GM23338 (cell line): ENCODE results near the gene CEP78. TPM values are rescaled to one million over a fixed set of nuclear protein-coding genes. Genes with fewer than 3 reads are reported as not detected.
"Not testable (repeated sequence)": the region's sequence is repeated elsewhere in the genome, so short reads cannot be mapped to it uniquely, and the experiment has no call there.

Source experiments
- ATAC-seq: fragments of 200-7000 bp; cut with Tn5 transposase; 3 replicates; pipeline ENCODE4 v1.9.1; 2020
- DNase-seq: peaks from one replicate; pipeline ENCODE4 v3.0.0-alpha.2; 2015; ENCODE audit warnings: low spot score
- H2AFZ ChIP-seq: fragments of 200-600 bp; sonication (generic); 2 replicates; pipeline ENCODE4 v1.8.0; 2016; ENCODE audit warnings: antibody characterized with exemption, mild to moderate bottlenecking, moderate library complexity
- H3F3A ChIP-seq: fragments of 200-600 bp; sonication (generic); replicated peaks from 2 replicates; pipeline ENCODE4 v1.8.0; 2017; ENCODE audit warnings: antibody characterized with exemption, mixed run types, low read depth
- H3K27ac ChIP-seq: fragments of 200-600 bp; sonication (generic); 2 replicates; pipeline ENCODE4 v1.6.1; 2016; ENCODE audit warnings: low read depth
- H3K27me3 ChIP-seq: fragments of 200-600 bp; sonication (generic); 2 replicates; pipeline ENCODE4 v1.8.0; 2016; ENCODE audit warnings: mild to moderate bottlenecking, mixed run types, moderate library complexity; ENCODE audit not compliant: insufficient read depth
- H3K36me3 ChIP-seq: fragments of 200-600 bp; sonication (generic); 2 replicates; pipeline ENCODE4 v1.8.0; 2016; ENCODE audit warnings: mild to moderate bottlenecking; ENCODE audit not compliant: insufficient read depth
- H3K4me1 ChIP-seq: fragments of 200-600 bp; sonication (generic); 2 replicates; pipeline ENCODE4 v1.8.0; 2016; ENCODE audit warnings: mild to moderate bottlenecking, moderate library complexity; ENCODE audit not compliant: insufficient read depth
- H3K4me2 ChIP-seq: fragments of 200-600 bp; sonication (generic); 2 replicates; pipeline ENCODE4 v1.7.1; 2017; ENCODE audit warnings: mixed run types
- H3K4me3 ChIP-seq: fragments of 200-600 bp; sonication (generic); 2 replicates; pipeline ENCODE4 v1.6.1; 2016; ENCODE audit warnings: mixed run types
- H3K79me2 ChIP-seq: fragments of 200-600 bp; sonication (generic); replicated peaks from 2 replicates; pipeline ENCODE4 v1.8.0; 2017; ENCODE audit warnings: mild to moderate bottlenecking; ENCODE audit not compliant: insufficient read depth
- H3K9me2 ChIP-seq: fragments of 200-600 bp; sonication (generic); 2 replicates; pipeline ENCODE4 v1.8.0; 2017; ENCODE audit not compliant: insufficient read depth
- H4K20me1 ChIP-seq: fragments of 200-600 bp; sonication (generic); replicated peaks from 2 replicates; pipeline ENCODE4 v1.8.0; 2017; ENCODE audit warnings: mild to moderate bottlenecking; ENCODE audit not compliant: insufficient read depth
- H3K27ac Mint-ChIP-seq: 2 replicates; pipeline ENCODE4 v1.8.0; 2020; ENCODE audit warnings: inconsistent platforms, mild to moderate bottlenecking, moderate library complexity, mixed read lengths
- H3K27me3 Mint-ChIP-seq: 3 replicates; pipeline ENCODE4 v1.8.0; 2022; ENCODE audit warnings: low read depth, mild to moderate bottlenecking, moderate library complexity, mixed read lengths, inconsistent platforms; ENCODE audit not compliant: insufficient read depth, poor library complexity
- H3K36me3 Mint-ChIP-seq: 3 replicates; pipeline ENCODE4 v1.8.0; 2021; ENCODE audit warnings: low read depth, mild to moderate bottlenecking, inconsistent platforms, moderate library complexity, mixed read lengths
- H3K4me1 Mint-ChIP-seq: 3 replicates; pipeline ENCODE4 v1.8.0; 2020; ENCODE audit warnings: mild to moderate bottlenecking, inconsistent platforms, mixed read lengths
- H3K4me3 Mint-ChIP-seq: 3 replicates; pipeline ENCODE4 v1.8.0; 2021; ENCODE audit warnings: moderate library complexity, mild to moderate bottlenecking, inconsistent platforms, mixed read lengths
- H3K9me3 Mint-ChIP-seq: 3 replicates; pipeline ENCODE4 v1.8.0; 2020; ENCODE audit warnings: moderate library complexity, mild to moderate bottlenecking, inconsistent platforms, mixed read lengths
- CREB1 ChIP-seq: fragments of 250-450 bp; sonication (Bioruptor Pico); IDR thresholded peaks from 2 replicates; pipeline ENCODE4 v1.5.0; 2020; ENCODE audit warnings: low read depth, mild to moderate bottlenecking, moderate library complexity
- CTCF ChIP-seq, 2 experiments: fragments of 200-600 bp in 1 of 2; sonication (generic) in 1 of 2; conservative IDR thresholded peaks; 2 replicates each; pipeline versions ENCODE4 v1.5.1 to v1.6.1; 2016 to 2017; ENCODE audit warnings: antibody characterized with exemption in 2 of 2, low read depth in 2 of 2, mild to moderate bottlenecking in 2 of 2, moderate library complexity in 1 of 2
- ETS1 ChIP-seq: IDR thresholded peaks from 2 replicates; pipeline ENCODE4 v1.6.1; 2016; ENCODE audit warnings: antibody characterized with exemption
- EZH2 ChIP-seq: fragments of 200-600 bp; sonication (generic); IDR thresholded peaks from one replicate; pipeline ENCODE4 v1.8.0; 2017; ENCODE audit warnings: antibody characterized with exemption, mild to moderate bottlenecking, low read depth; ENCODE audit not compliant: unreplicated experiment
- EZH2phosphoT487 ChIP-seq: fragments of 200-600 bp; sonication (generic); IDR thresholded peaks from one replicate; pipeline ENCODE4 v1.8.1; 2018; ENCODE audit warnings: antibody characterized with exemption; ENCODE audit not compliant: unreplicated experiment
- JUNB ChIP-seq: IDR thresholded peaks from one replicate; pipeline ENCODE4 v1.6.1; 2016; ENCODE audit warnings: antibody characterized with exemption; ENCODE audit not compliant: unreplicated experiment
- NANOG ChIP-seq: IDR thresholded peaks from 2 replicates; pipeline ENCODE4 v1.6.1; 2016; ENCODE audit warnings: antibody characterized with exemption, borderline replicate concordance
- POLR2AphosphoS5 ChIP-seq: IDR thresholded peaks from 2 replicates; pipeline ENCODE4 v1.6.1; 2016; ENCODE audit warnings: antibody characterized with exemption, low read depth
- REST ChIP-seq: IDR thresholded peaks from one replicate; pipeline ENCODE4 v1.6.1; 2018; ENCODE audit warnings: antibody characterized with exemption; ENCODE audit not compliant: unreplicated experiment
- STAT1 ChIP-seq: IDR thresholded peaks from one replicate; pipeline ENCODE4 v1.6.1; 2016; ENCODE audit warnings: antibody characterized with exemption; ENCODE audit not compliant: unreplicated experiment
- ZNF114 ChIP-seq: fragments of 250-450 bp; sonication (Bioruptor Pico); IDR thresholded peaks from 2 replicates; pipeline ENCODE4 v1.5.0; 2020; ENCODE audit warnings: mild to moderate bottlenecking, moderate library complexity
- ZNF462 ChIP-seq: fragments of 250-450 bp; sonication (Bioruptor Pico); IDR thresholded peaks from 2 replicates; pipeline ENCODE4 v1.5.0; 2020; ENCODE audit warnings: mild to moderate bottlenecking, moderate library complexity
- polyA plus RNA-seq: library from polyadenylated mRNA; unstranded; fragments of >200 nt; fragmentation: Nextera tagmentation; extraction: Ambion mirVana; gene quantifications from 2 replicates; pipeline ENCODE4 v1.2.1, GENCODE V29; 2016
- total RNA-seq: library from RNA; depleted of rRNA; stranded (reverse); fragments of >200 nt; shearing (Covaris generic); gene quantifications from 2 replicates; pipeline ENCODE4 v1.2.3, GENCODE V29; 2014

Gene CEP78
- total and polyA plus RNA-seq, 2 experiments from 2014 or later: 19.9 to 48.3 TPM

- Histone ChIP-seq H2AFZ (no peak overlapping the region), H3K9me2 (no peaks in the 10 kb centered on the region), H3F3A (no peaks in the 10 kb centered on the region), H3K27me3 (no peaks in the 10 kb centered on the region), H3K27ac (no peak overlapping the region), H3K36me3 (no peaks in the 10 kb centered on the region), H3K79me2 (no peaks in the 10 kb centered on the region), H3K4me3 (no peak overlapping the region), H3K4me2 (no peak overlapping the region), H3K4me1 (peaks cover 3% of the 10 kb centered on the region; the same call in 1 of the 2 replicates), H4K20me1 (no peaks in the 10 kb centered on the region; the same call in 1 of the 2 replicates)
- Mint-ChIP-seq H3K27me3 (peaks cover 6% of the 10 kb centered on the region), H3K27ac (no peak overlapping the region), H3K4me3 (no peak overlapping the region), H3K4me1 (no peaks in the 10 kb centered on the region), H3K9me3 (no peaks in the 10 kb centered on the region; the same call in 2 of the 3 replicates), H3K36me3 (no peaks in the 10 kb centered on the region)
- no peak for TF ChIP-seq JUNB
- no peak for TF ChIP-seq STAT1
- no peak for TF ChIP-seq CTCF (conservative IDR thresholded peaks at IDR 0.05; ENCODE audit: low read depth in 2 of 2)
- TF ChIP-seq EZH2phosphoT487: no peak
- no peak for TF ChIP-seq REST
- no peak for TF ChIP-seq POLR2AphosphoS5
- TF ChIP-seq EZH2: no peak
- no peak for TF ChIP-seq NANOG
- no peak for TF ChIP-seq ETS1
- TF ChIP-seq CREB1 (CRISPR knock-in tag): no peak
- no peak for TF ChIP-seq ZNF114
- TF ChIP-seq ZNF462 (CRISPR knock-in tag): no peak
- ATAC-seq (no peak), DNase-seq (no peak)
These were observed 5.1 kb upstream of the CEP78 start for GRCh38 chr9:78230761-78231160.

GRCh38 chr9:78232471-78232870, 3.4 kb upstream of the CEP78 start:
- H3K9me3 Mint-ChIP-seq, H3K36me3 ChIP-seq, H3K79me2 ChIP-seq, H3K4me3 ChIP-seq, H3K4me2 ChIP-seq, H3K9me2 ChIP-seq, H3K27ac Mint-ChIP-seq, DNase-seq, H4K20me1 ChIP-seq, H3K36me3 Mint-ChIP-seq, H3K4me1 Mint-ChIP-seq, H3K27me3 ChIP-seq, H3K27ac ChIP-seq, H2AFZ ChIP-seq, H3K4me1 ChIP-seq, ATAC-seq, H3K4me3 Mint-ChIP-seq, H3K27me3 Mint-ChIP-seq, H3F3A ChIP-seq: not testable (repeated sequence)
